Upper lobe of left lung (tissue), 6 donors: ENCODE data around the gene CAMK2B. TPM values are rescaled to one million over a fixed set of nuclear protein-coding genes. Genes with fewer than 3 reads are reported as not detected.
"Not testable (repeated sequence)": the region's sequence is repeated elsewhere in the genome, so short reads cannot be mapped to it uniquely, and the experiment has no call there.

Source experiments
- ATAC-seq, 2 donors: fragments of 200-7000 bp; cut with Tn5 transposase; one replicate each; pipeline ENCODE4 v1.9.1; 2022; ENCODE audit warnings: mild to moderate bottlenecking in 2 of 2, moderate library complexity in 2 of 2; ENCODE audit not compliant: low FRiP score in 2 of 2
- DNase-seq, 2 donors: peaks; one replicate each; pipeline ENCODE4 v3.0.0-alpha.2; 2019 to 2020
- H3K27ac ChIP-seq, 4 donors: fragments of 200-600 bp; sonication (generic); one replicate each; pipeline ENCODE4 v1.5.1; 2016 to 2019
- H3K27me3 ChIP-seq, 4 donors: fragments of 200-600 bp; sonication (generic); one replicate each; pipeline ENCODE4 v1.5.1; 2017 to 2019
- H3K36me3 ChIP-seq, 4 donors: fragments of 200-600 bp; sonication (generic); one replicate each; pipeline ENCODE4 v1.5.1; 2016 to 2019
- H3K4me1 ChIP-seq, 4 donors: fragments of 200-600 bp; sonication (generic); one replicate each; pipeline ENCODE4 v1.5.1; 2018 to 2019
- H3K4me3 ChIP-seq, 4 donors: fragments of 200-600 bp; sonication (generic); one replicate each; pipeline ENCODE4 v1.5.1; 2017 to 2019; ENCODE audit warnings: mild to moderate bottlenecking in 2 of 4, moderate library complexity in 1 of 4
- H3K9me3 ChIP-seq, 4 donors: fragments of 200-600 bp; sonication (generic); one replicate each; pipeline ENCODE4 v1.5.1; 2018 to 2019
- CTCF ChIP-seq, 6 experiments: fragments of 450-650 bp in 4 of 6; fragments of 200-600 bp in 2 of 6; sonication (generic) in 2 of 6; IDR thresholded peaks; one replicate each; pipeline ENCODE4 v1.5.1; 2016 to 2019; ENCODE audit warnings: antibody characterized with exemption in 6 of 6
- EP300 ChIP-seq, 4 donors: sonication (generic); formaldehyde crosslinking; IDR thresholded peaks; one replicate each; pipeline ENCODE4 v1.5.1; 2017; ENCODE audit warnings: antibody characterized with exemption in 4 of 4, control low read depth in 2 of 4
- POLR2A ChIP-seq, 4 donors: fragments of 450-650 bp; IDR thresholded peaks; one replicate each; pipeline ENCODE4 v1.5.1; 2016 to 2017; ENCODE audit warnings: antibody characterized with exemption in 4 of 4, mild to moderate bottlenecking in 2 of 4
- POLR2AphosphoS5 ChIP-seq, 2 donors: sonication (generic); formaldehyde crosslinking; IDR thresholded peaks; one replicate each; pipeline ENCODE4 v1.5.1; 2017; ENCODE audit warnings: antibody characterized with exemption in 2 of 2
- WGBS, 2 donors: methylation state at CpG; one replicate each; pipeline ENCODE4 v1.1.5; 2017 to 2018; 5-methylcytosine and 5-hydroxymethylcytosine counted together
- total RNA-seq, 6 donors: library from RNA; depleted of rRNA in 4 of 6; stranded (reverse); fragments of >200 nt in 4 of 6; gene quantifications; one replicate each; pipeline versions ENCODE4 v1.1.0 to v1.2.1, GENCODE V29; 2016 to 2021
- donor health status: DM: no; HTN: no; CAD: no; lungs with moderate emphysema.
- donor health status: DM: no; HTN: yes; CAD: no; lungs with severe emphysema.

Gene CAMK2B
- total RNA-seq, 6 donors from 2014 or later, result 0.09 to 1.8 (median 0.27) TPM; not detected in 3

- ATAC-seq, result no peak
- Histone ChIP-seq H3K36me3 (no peaks in the 10 kb centered on the region), H3K4me1 (no peaks in the 10 kb centered on the region), H3K27me3 (no peaks in the 10 kb centered on the region), H3K4me3 (no peak overlapping the region), H3K27ac (no peak overlapping the region), H3K9me3 (no peaks in the 10 kb centered on the region)
- 77 to 85% methylated on average over 4 of the region's 4 CpGs for WGBS, 2 donors
- no peak for DNase-seq
- TF ChIP-seq POLR2AphosphoS5 (IDR thresholded peaks at IDR 0.05), result no peak
- no peak for TF ChIP-seq CTCF (IDR thresholded peaks at IDR 0.05)
- TF ChIP-seq EP300 (IDR thresholded peaks at IDR 0.05), result no peak
Observed at GRCh38 chr7:44177570-44178131, 147.7 kb downstream of the CAMK2B start.

GRCh38 chr7:44176486-44176885, 148.9 kb downstream of the CAMK2B start:
- no peaks in the 10 kb centered on the region for H3K4me1 ChIP-seq
- DNase-seq (no peak), ATAC-seq (no peak)
- H3K27ac ChIP-seq, result no peak overlapping the region
- no peaks in the 10 kb centered on the region for H3K36me3 ChIP-seq
- TF ChIP-seq POLR2AphosphoS5 (IDR thresholded peaks at IDR 0.05) (no peak), CTCF (IDR thresholded peaks at IDR 0.05) (no peak), POLR2A (IDR thresholded peaks at IDR 0.05) (no peak), EP300 (IDR thresholded peaks at IDR 0.05) (no peak)
- H3K4me3 ChIP-seq, result no peak overlapping the region
- WGBS, 2 donors, result 62 to 75% methylated on average over 6 to 7 of the region's 7 CpGs
- H3K9me3 ChIP-seq, result no peaks in the 10 kb centered on the region
- no peaks in the 10 kb centered on the region for H3K27me3 ChIP-seq

DNA sequence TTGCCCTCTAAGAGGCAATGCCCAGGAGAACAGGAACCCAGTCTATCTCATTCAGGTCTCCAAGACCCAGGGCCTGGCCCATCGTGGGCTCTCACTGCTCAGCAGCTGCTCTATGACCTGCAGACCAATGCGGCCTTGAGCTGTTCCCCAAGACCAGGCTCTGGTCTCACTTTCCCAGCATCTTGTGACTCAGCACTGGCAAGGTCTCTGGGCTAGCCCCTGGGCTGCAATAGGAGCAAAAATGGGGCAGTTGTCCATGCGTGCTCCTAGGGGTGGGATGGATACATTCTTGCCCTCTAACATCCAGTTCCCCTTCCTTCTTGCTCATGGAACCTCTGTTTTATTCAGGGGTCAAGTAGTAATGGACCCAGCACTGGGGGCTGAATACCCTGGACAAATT, 149.7 kb downstream of the CAMK2B start:
- H3K27me3 ChIP-seq, result no peaks in the 10 kb centered on the region
- DNase-seq, result no peak
- no peaks in the 10 kb centered on the region for H3K9me3 ChIP-seq
- no peaks in the 10 kb centered on the region for H3K36me3 ChIP-seq
- WGBS, 2 donors, result 50 to 73% methylated on average over 2 to 3 of the region's 3 CpGs
- TF ChIP-seq CTCF (IDR thresholded peaks at IDR 0.05) (no peak), EP300 (IDR thresholded peaks at IDR 0.05) (no peak), POLR2AphosphoS5 (IDR thresholded peaks at IDR 0.05) (no peak), POLR2A (IDR thresholded peaks at IDR 0.05) (no peak)
- no peak for ATAC-seq
- no peak overlapping the region for H3K4me3 ChIP-seq
- H3K27ac ChIP-seq, result no peak overlapping the region
- H3K4me1 ChIP-seq, result no peaks in the 10 kb centered on the region

DNA sequence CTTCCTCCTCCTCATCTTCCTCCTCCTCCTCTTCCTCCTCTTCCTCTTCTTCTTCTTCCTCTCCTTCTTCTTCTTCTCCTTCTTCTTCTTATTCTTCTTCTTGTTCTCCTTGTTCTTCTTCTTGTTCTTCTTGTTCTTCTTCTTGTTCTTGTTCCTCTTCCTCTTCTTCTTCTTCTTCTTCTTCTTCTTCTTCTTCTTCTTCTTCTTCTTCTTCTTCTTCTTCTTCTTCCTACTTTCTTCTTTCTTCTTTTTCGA, 150.8 kb downstream of the CAMK2B start:
- not testable (repeated sequence) for H3K4me3 ChIP-seq, DNase-seq, H3K27ac ChIP-seq, ATAC-seq, H3K4me1 ChIP-seq, H3K36me3 ChIP-seq, H3K27me3 ChIP-seq, H3K9me3 ChIP-seq
- 70 to 75% methylated on average over 1 of the region's 1 CpG for WGBS, 2 donors

GRCh38 chr7:44173911-44174693, 151.3 kb downstream of the CAMK2B start:
- Histone ChIP-seq H3K36me3 (no peaks in the 10 kb centered on the region), H3K27ac (no peak overlapping the region), H3K9me3 (no peaks in the 10 kb centered on the region), H3K27me3 (no peaks in the 10 kb centered on the region), H3K4me1 (no peaks in the 10 kb centered on the region), H3K4me3 (no peak overlapping the region)
- 40 to 56% methylated on average over 3 of the region's 3 CpGs for WGBS, 2 donors
- ATAC-seq (no peak), DNase-seq (no peak)
- TF ChIP-seq POLR2A (IDR thresholded peaks at IDR 0.05) (no peak), CTCF (IDR thresholded peaks at IDR 0.05) (no peak), EP300 (IDR thresholded peaks at IDR 0.05) (no peak)
